ENCODE results near the gene CLCC1.

CLCC1 gene

DNA sequence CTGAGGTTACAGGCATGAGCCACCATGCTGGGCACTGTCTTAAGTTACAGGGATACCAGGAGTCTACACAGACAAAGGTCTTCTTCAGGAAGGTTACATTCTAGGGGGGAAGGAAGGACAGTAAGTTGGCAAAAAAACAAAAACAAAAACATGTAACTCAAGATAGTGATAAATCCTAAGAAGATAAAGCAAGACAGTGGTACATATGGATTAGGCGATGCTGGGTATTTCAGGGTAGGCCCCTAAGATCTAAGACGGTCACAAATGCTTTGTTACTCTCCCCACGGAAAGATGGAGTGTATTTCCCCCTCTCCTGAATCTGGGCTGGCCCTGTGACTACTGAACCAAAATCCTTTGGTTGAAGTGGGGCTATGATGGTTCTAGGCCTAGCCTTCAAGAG is 8.2 kb downstream of the CLCC1 start:
- Histone ChIP-seq H3K4me3 (ENCODE audit: low read depth, low read length, poor library complexity, severe bottlenecking) (no peak overlapping the region), H3K27me3 (ENCODE audit: insufficient read depth, low read length) (no peaks in the 10 kb centered on the region), H4K20me1 (ENCODE audit: insufficient read depth, low read length) (no peaks in the 10 kb centered on the region), H3K36me3 (ENCODE audit: insufficient read depth, low read length) (peaks cover 27% of the 10 kb centered on the region), H3K79me2 (ENCODE audit: insufficient read depth, low read length) (peaks cover 32% of the 10 kb centered on the region), H3K4me2 (ENCODE audit: low read length) (no peak overlapping the region), H3K9me2 (ENCODE audit: low read depth, low read length) (no peaks in the 10 kb centered on the region), H3K27ac (ENCODE audit: low read depth, low read length, poor library complexity, severe bottlenecking) (no peak overlapping the region), H3F3A (ENCODE audit: insufficient read depth, low read length) (no peaks in the 10 kb centered on the region), H3K9ac (ENCODE audit: low read length) (no peak overlapping the region), H2AFZ (ENCODE audit: low read length) (no peak overlapping the region), H3K4me1 (ENCODE audit: insufficient read depth, low read length, severe bottlenecking) (no peaks in the 10 kb centered on the region), H3K9me3 (ENCODE audit: low read length) (no peaks in the 10 kb centered on the region)
- no peak for TF ChIP-seq EZH2 (IDR thresholded peaks at IDR 0.05; ENCODE audit: borderline replicate concordance, low read length)
- TF ChIP-seq, protein P1, sequence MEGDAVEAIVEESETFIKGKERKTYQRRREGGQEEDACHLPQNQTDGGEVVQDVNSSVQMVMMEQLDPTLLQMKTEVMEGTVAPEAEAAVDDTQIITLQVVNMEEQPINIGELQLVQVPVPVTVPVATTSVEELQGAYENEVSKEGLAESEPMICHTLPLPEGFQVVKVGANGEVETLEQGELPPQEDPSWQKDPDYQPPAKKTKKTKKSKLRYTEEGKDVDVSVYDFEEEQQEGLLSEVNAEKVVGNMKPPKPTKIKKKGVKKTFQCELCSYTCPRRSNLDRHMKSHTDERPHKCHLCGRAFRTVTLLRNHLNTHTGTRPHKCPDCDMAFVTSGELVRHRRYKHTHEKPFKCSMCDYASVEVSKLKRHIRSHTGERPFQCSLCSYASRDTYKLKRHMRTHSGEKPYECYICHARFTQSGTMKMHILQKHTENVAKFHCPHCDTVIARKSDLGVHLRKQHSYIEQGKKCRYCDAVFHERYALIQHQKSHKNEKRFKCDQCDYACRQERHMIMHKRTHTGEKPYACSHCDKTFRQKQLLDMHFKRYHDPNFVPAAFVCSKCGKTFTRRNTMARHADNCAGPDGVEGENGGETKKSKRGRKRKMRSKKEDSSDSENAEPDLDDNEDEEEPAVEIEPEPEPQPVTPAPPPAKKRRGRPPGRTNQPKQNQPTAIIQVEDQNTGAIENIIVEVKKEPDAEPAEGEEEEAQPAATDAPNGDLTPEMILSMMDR (IDR thresholded peaks at IDR 0.05; ENCODE audit: low read length), result no peak

DNA sequence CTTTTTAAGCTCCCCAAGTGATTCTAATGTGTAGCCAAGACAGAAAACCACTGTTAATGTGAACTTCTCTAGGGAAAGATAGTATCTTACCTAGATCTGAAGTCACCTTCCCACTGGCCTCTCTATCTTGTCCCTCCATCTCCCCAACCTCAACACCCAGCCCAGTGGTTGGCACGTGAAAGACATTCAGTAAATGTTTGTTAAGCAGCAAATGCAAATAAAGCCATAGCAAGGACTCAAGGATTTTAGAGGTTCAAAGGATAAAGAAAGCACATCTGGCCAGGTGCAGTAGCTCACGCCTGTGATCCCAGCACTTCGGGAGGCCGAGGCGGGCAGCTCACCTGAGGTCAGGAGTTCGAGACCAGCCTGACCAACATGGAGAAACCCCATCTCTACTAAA is 9.8 kb downstream of the CLCC1 start:
- H4K20me1 ChIP-seq (ENCODE audit: insufficient read depth, low read length), result no peaks in the 10 kb centered on the region
- H3K9me2 ChIP-seq (ENCODE audit: low read depth, low read length), result no peaks in the 10 kb centered on the region
- H3K79me2 ChIP-seq (ENCODE audit: insufficient read depth, low read length), result peaks cover 36% of the 10 kb centered on the region
- no peaks in the 10 kb centered on the region for H3K9me3 ChIP-seq (ENCODE audit: low read length)
- peaks cover 7% of the 10 kb centered on the region for H3K4me1 ChIP-seq (ENCODE audit: insufficient read depth, low read length, severe bottlenecking)
- H3F3A ChIP-seq (ENCODE audit: insufficient read depth, low read length), result no peaks in the 10 kb centered on the region
- H3K27me3 ChIP-seq (ENCODE audit: insufficient read depth, low read length), result no peaks in the 10 kb centered on the region
- no peak overlapping the region for H3K4me2 ChIP-seq (ENCODE audit: low read length)
- H3K36me3 ChIP-seq (ENCODE audit: insufficient read depth, low read length), result peaks cover 27% of the 10 kb centered on the region
- TF ChIP-seq, protein P1 (IDR thresholded peaks at IDR 0.05; ENCODE audit: low read length), result no peak
- no peak for TF ChIP-seq EZH2 (IDR thresholded peaks at IDR 0.05; ENCODE audit: borderline replicate concordance, low read length)
- no peak overlapping the region for H3K4me3 ChIP-seq (ENCODE audit: low read depth, low read length, poor library complexity, severe bottlenecking)
- H3K9ac ChIP-seq (ENCODE audit: low read length), result no peak overlapping the region
- H3K27ac ChIP-seq (ENCODE audit: low read depth, low read length, poor library complexity, severe bottlenecking), result no peak overlapping the region
- H2AFZ ChIP-seq (ENCODE audit: low read length), result no peak overlapping the region

DNA sequence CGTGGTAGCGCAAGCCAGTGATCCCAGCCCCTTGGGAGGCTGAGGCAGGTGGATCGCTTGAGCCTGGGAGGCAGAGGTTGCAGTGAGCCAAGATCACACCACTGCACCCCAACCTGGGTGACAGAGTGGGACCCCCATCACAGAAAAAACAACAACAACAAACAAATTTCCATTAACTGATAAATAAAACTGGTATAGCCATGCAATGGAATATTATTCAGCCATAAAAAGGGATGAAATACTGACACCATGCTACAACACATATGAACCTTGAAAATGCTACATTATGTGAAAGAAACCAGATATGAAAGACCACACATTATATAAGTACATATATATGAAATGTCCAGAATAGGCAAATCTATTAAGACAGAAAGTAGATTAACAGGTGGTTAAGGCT is 12.0 kb downstream of the CLCC1 start:
- no peaks in the 10 kb centered on the region for H3K9me2 ChIP-seq (ENCODE audit: low read depth, low read length)
- peaks cover 36% of the 10 kb centered on the region for H3K79me2 ChIP-seq (ENCODE audit: insufficient read depth, low read length)
- H3K4me2 ChIP-seq (ENCODE audit: low read length), result no peak overlapping the region
- H3K27me3 ChIP-seq (ENCODE audit: insufficient read depth, low read length), result no peaks in the 10 kb centered on the region
- H3K27ac ChIP-seq (ENCODE audit: low read depth, low read length, poor library complexity, severe bottlenecking), result no peak overlapping the region
- no peak overlapping the region for H3K9ac ChIP-seq (ENCODE audit: low read length)
- H3K9me3 ChIP-seq (ENCODE audit: low read length), result no peaks in the 10 kb centered on the region
- H3K36me3 ChIP-seq (ENCODE audit: insufficient read depth, low read length), result peaks cover 26% of the 10 kb centered on the region
- H3K4me1 ChIP-seq (ENCODE audit: insufficient read depth, low read length, severe bottlenecking), result peaks cover 14% of the 10 kb centered on the region
- no peaks in the 10 kb centered on the region for H3F3A ChIP-seq (ENCODE audit: insufficient read depth, low read length)
- TF ChIP-seq, protein P1 (IDR thresholded peaks at IDR 0.05; ENCODE audit: low read length), result no peak
- no peak for TF ChIP-seq EZH2 (IDR thresholded peaks at IDR 0.05; ENCODE audit: borderline replicate concordance, low read length)
- H2AFZ ChIP-seq (ENCODE audit: low read length), result no peak overlapping the region
- H3K4me3 ChIP-seq (ENCODE audit: low read depth, low read length, poor library complexity, severe bottlenecking), result no peak overlapping the region
- no peaks in the 10 kb centered on the region for H4K20me1 ChIP-seq (ENCODE audit: insufficient read depth, low read length)
